COLO829 (cell line): ENCODE data around the gene TFAP2C.
A peak's percentile ranks its signal among the peaks of the same experiment; 100 is the strongest.
"Not testable (repeated sequence)": the region's sequence is repeated elsewhere in the genome, so short reads cannot be mapped to it uniquely, and the experiment has no call there.

Experiments
- DNase-seq: peaks from one replicate; pipeline ENCODE4 v3.0.0; 2012; ENCODE audit warnings: low spot score

TFAP2C gene

GRCh38 chr20:56616716-56617115 is 12.4 kb upstream of the TFAP2C start:
- no peak for DNase-seq

- DNase-seq = no peak
Observed at GRCh38 chr20:56617489-56617888, 11.6 kb upstream of the TFAP2C start.

GRCh38 chr20:56621730-56622129 is 7.4 kb upstream of the TFAP2C start:
- no peak for DNase-seq

GRCh38 chr20:56623930-56624329 is 5.2 kb upstream of the TFAP2C start:
- not testable (repeated sequence) for DNase-seq

- no peak for DNase-seq
Observed at GRCh38 chr20:56624786-56625681, 4.1 kb upstream of the TFAP2C start.

- DNase-seq = no peak
Observed at GRCh38 chr20:56625837-56626236, 3.3 kb upstream of the TFAP2C start.

- DNase-seq = no peak
Observed at GRCh38 chr20:56626367-56627121, 2.6 kb upstream of the TFAP2C start.

GRCh38 chr20:56627122-56628014 is 1.7 kb upstream of the TFAP2C start:
- no peak for DNase-seq

- no peak for DNase-seq
Observed at GRCh38 chr20:56628015-56628872, 862 bp upstream of the TFAP2C start.

- DNase-seq = no peak
Observed at GRCh38 chr20:56629464-56630085, 469 bp downstream of the TFAP2C start.

- DNase-seq = no peak
Observed at GRCh38 chr20:56630086-56630493, 984 bp downstream of the TFAP2C start.

GRCh38 chr20:56630506-56631317 is 1.6 kb downstream of the TFAP2C start:
- no peak for DNase-seq

- DNase-seq = no peak
Observed at GRCh38 chr20:56631318-56631989, 2.3 kb downstream of the TFAP2C start.

- no peak for DNase-seq
Observed at GRCh38 chr20:56631990-56632327, 2.9 kb downstream of the TFAP2C start.

GRCh38 chr20:56634307-56634706 is 5.2 kb downstream of the TFAP2C start:
- DNase-seq = no peak

- no peak for DNase-seq
Observed at GRCh38 chr20:56634735-56635385, 5.8 kb downstream of the TFAP2C start.

GRCh38 chr20:56636716-56637115 is 7.6 kb downstream of the TFAP2C start:
- DNase-seq = peak; percentile 95

- DNase-seq = no peak
Observed at GRCh38 chr20:56637576-56637975, 8.5 kb downstream of the TFAP2C start.

GRCh38 chr20:56646599-56646998 is 17.5 kb downstream of the TFAP2C start:
- DNase-seq = no peak
